Testis (tissue), 2 donors: ENCODE data around the gene GPR180.

Experiments
- POLR2A ChIP-seq: fragments of 450-650 bp; IDR thresholded peaks from one replicate; pipeline ENCODE4 v1.6.1; 2017; ENCODE audit warnings: antibody characterized with exemption, mild to moderate bottlenecking, moderate library complexity
- TF ChIP-seq, protein P1 (sequence below), 3 experiments: fragments of 450-650 bp in 2 of 3; fragments of 200-600 bp in 1 of 3; sonication (generic) in 1 of 3; IDR thresholded peaks; one replicate each; pipeline ENCODE4 v1.5.1; 2016 to 2019; ENCODE audit warnings: antibody characterized with exemption in 3 of 3, mild to moderate bottlenecking in 2 of 3, moderate library complexity in 1 of 3

GRCh38 chr13:94679614-94680013, 78.0 kb downstream of the GPR180 start:
- no peak for TF ChIP-seq POLR2A
- TF ChIP-seq, protein P1, sequence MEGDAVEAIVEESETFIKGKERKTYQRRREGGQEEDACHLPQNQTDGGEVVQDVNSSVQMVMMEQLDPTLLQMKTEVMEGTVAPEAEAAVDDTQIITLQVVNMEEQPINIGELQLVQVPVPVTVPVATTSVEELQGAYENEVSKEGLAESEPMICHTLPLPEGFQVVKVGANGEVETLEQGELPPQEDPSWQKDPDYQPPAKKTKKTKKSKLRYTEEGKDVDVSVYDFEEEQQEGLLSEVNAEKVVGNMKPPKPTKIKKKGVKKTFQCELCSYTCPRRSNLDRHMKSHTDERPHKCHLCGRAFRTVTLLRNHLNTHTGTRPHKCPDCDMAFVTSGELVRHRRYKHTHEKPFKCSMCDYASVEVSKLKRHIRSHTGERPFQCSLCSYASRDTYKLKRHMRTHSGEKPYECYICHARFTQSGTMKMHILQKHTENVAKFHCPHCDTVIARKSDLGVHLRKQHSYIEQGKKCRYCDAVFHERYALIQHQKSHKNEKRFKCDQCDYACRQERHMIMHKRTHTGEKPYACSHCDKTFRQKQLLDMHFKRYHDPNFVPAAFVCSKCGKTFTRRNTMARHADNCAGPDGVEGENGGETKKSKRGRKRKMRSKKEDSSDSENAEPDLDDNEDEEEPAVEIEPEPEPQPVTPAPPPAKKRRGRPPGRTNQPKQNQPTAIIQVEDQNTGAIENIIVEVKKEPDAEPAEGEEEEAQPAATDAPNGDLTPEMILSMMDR (IDR thresholded peaks at IDR 0.05): no peak
